Spleen (tissue), 11 donors: ENCODE measurements around the gene DDX54. TPM values are rescaled to one million over a fixed set of nuclear protein-coding genes. Genes with fewer than 3 reads are reported as not detected.

Experiments used
- DNase-seq: peaks from one replicate; pipeline ENCODE4 v3.0.0-alpha.2; 2020
- H3K27ac ChIP-seq, 8 donors: fragments of 200-600 bp; sonication (generic) in 7 of 8; 1 replicate in 4 of 8; 2 replicates in 4 of 8; pipeline versions ENCODE4 v1.5.0 to v1.8.0; 2016 to 2021; ENCODE audit warnings: inconsistent platforms in 4 of 8, mild to moderate bottlenecking in 4 of 8, moderate library complexity in 1 of 8
- H3K27me3 ChIP-seq, 7 donors: fragments of 200-600 bp; sonication (generic) in 6 of 7; replicated peaks in 1 of 7; 1 replicate in 4 of 7; 2 replicates in 3 of 7; pipeline versions ENCODE4 v1.5.0 to v1.8.0; 2016 to 2021; ENCODE audit warnings: inconsistent platforms in 3 of 7, mild to moderate bottlenecking in 1 of 7
- H3K36me3 ChIP-seq, 6 donors: fragments of 200-600 bp; sonication (generic) in 5 of 6; 1 replicate in 4 of 6; 2 replicates in 2 of 6; pipeline versions ENCODE4 v1.5.0 to v1.8.0; 2016 to 2021; ENCODE audit warnings: inconsistent platforms in 2 of 6
- H3K4me1 ChIP-seq, 6 donors: fragments of 200-600 bp; sonication (generic) in 5 of 6; 1 replicate in 3 of 6; 2 replicates in 3 of 6; pipeline versions ENCODE4 v1.5.0 to v1.8.0; 2016 to 2021; ENCODE audit warnings: inconsistent platforms in 3 of 6
- H3K4me3 ChIP-seq, 8 donors: fragments of 200-600 bp; sonication (generic) in 7 of 8; 1 replicate in 4 of 8; 2 replicates in 4 of 8; pipeline versions ENCODE4 v1.5.0 to v1.8.0; 2016 to 2021; ENCODE audit warnings: inconsistent platforms in 4 of 8, mild to moderate bottlenecking in 4 of 8, moderate library complexity in 2 of 8
- H3K9me3 ChIP-seq, 8 donors: fragments of 200-600 bp; sonication (generic) in 7 of 8; 1 replicate in 4 of 8; 2 replicates in 4 of 8; pipeline versions ENCODE4 v1.5.0 to v1.8.0; 2016 to 2021; ENCODE audit warnings: inconsistent platforms in 4 of 8
- CTCF ChIP-seq, 11 experiments: fragments of 200-600 bp in 7 of 11; fragments of 450-650 bp in 4 of 11; sonication (generic) in 4 of 11; IDR thresholded peaks in 8 of 11; conservative IDR thresholded peaks in 3 of 11; 1 replicate in 7 of 11; 2 replicates in 4 of 11; pipeline versions ENCODE4 v1.4.0 to v1.8.0; 2016 to 2021; ENCODE audit warnings: antibody characterized with exemption in 11 of 11, inconsistent platforms in 4 of 11, mild to moderate bottlenecking in 1 of 11
- POLR2A ChIP-seq, 3 donors: fragments of 450-650 bp; IDR thresholded peaks; one replicate each; pipeline ENCODE4 v1.5.1; 2017; ENCODE audit warnings: antibody characterized with exemption in 3 of 3, mild to moderate bottlenecking in 1 of 3
- POLR2AphosphoS5 ChIP-seq, 3 donors: sonication (generic); formaldehyde crosslinking; IDR thresholded peaks; one replicate each; pipeline ENCODE4 v1.5.1; 2017; ENCODE audit warnings: antibody characterized with exemption in 3 of 3
- WGBS, 5 donors: extraction: QIAGEN DNeasy Blood & Tissue Kit in 3 of 5; methylation state at CpG; one replicate each; pipeline versions ENCODE4 v1.1.5 to v1.1.7; 2013 to 2018; 5-methylcytosine and 5-hydroxymethylcytosine counted together
- intact Hi-C: fragments of 100-400 bp; cut with DNase I; formaldehyde crosslinking; loops from one replicate; pipeline ENCODE4 v1.15.0; 2023; ENCODE audit warnings: low total_unique reads
- polyA plus RNA-seq, 3 donors: library from polyadenylated mRNA; stranded (reverse); fragments of 200-250 nt; gene quantifications; one replicate each; pipeline ENCODE4 v1.2.1, GENCODE V29; 2013
- total RNA-seq, 7 donors: library from RNA; depleted of rRNA in 3 of 7; stranded (reverse); fragments of >200 nt in 3 of 7; fragmentation: NEBNext Ultra II Directional in 4 of 7; extraction: Animal tissue kit (Norgen Biotek cat#: 25700) in 4 of 7; gene quantifications; one replicate each; pipeline versions ENCODE4 v1.1.0 to v1.2.1, GENCODE V29; 2016 to 2021
- donor health status: healthy with polysubstance abuse.
- donor health status: DM: no; HTN: no; CAD: no; lungs with moderate emphysema.
- donor health status: DM: no; HTN: no; CAD: no.
- donor health status: Bipolar disorder and iron deficiency.
- donor health status: healthy.
- donor health status: DM: no; HTN: no; CAD: no.
- donor health status: DM: yes; HTN: yes; CAD: no.

DDX54 gene
- total and polyA plus RNA-seq, 10 donors = 44.4 to 80.3 (median 60.3) TPM

DNA sequence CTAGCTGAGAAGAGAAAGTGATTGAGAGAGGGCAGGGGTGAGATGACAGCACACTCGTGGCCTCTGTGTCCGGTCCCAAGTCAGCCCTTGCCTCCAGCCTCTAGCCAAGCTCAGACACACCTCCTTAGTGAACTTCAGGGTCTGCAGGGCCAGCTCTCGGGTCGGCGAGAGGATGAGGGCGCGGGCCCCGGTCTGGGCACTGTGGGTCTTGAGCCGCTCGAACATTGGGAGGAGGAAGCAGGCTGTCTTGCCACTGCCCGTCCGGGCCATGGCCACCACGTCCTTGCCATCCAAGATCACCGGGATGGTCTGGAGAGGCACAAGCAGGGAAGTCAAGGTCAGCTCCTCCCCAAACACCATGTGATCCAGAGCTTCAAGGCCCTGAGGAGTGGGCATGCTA lies 6.3 kb downstream of the DDX54 start:
- Histone ChIP-seq H3K27me3 (no peaks in the 10 kb centered on the region), H3K36me3 (peaks cover 3 to 90% (median 72%) of the 10 kb centered on the region in 6 donors), H3K4me3 (no peak overlapping the region), H3K4me1 (peaks cover 4 to 34% (median 22%) of the 10 kb centered on the region in 6 donors), H3K27ac (no peak overlapping the region), H3K9me3 (peaks cover 0 to 7% (median 2%) of the 10 kb centered on the region in 8 donors)
- DNase-seq = no peak
- TF ChIP-seq POLR2A (IDR thresholded peaks at IDR 0.05) (no peak), CTCF (IDR thresholded peaks at IDR 0.05 in 8 of 11, conservative IDR thresholded peaks at IDR 0.05 in 3 of 11) (no peak), POLR2AphosphoS5 (IDR thresholded peaks at IDR 0.05) (peak in 2 of 3 donors; percentile 26 to 27)
- intact Hi-C loops = no loop called here
- 73 to 95% (median 86%) methylated on average over 13 to 14 of the region's 14 CpGs for WGBS, 5 donors

- intact Hi-C loops = loop anchor here (5.0 kb wide), 1 partner anchor 127 kb away; no protein-coding TSS in a partner anchor
- DNase-seq = peak; percentile 92
- Histone ChIP-seq H3K4me3 (no peak overlapping the region), H3K9me3 (peaks cover 0 to 7% (median 2%) of the 10 kb centered on the region in 8 donors), H3K27me3 (no peaks in the 10 kb centered on the region), H3K36me3 (peaks cover 16 to 100% (median 96%) of the 10 kb centered on the region in 6 donors), H3K4me1 (peaks cover 0 to 30% (median 20%) of the 10 kb centered on the region in 6 donors), H3K27ac (peak overlapping the region in 1 of 8 donors; percentile 37)
- peak; percentile 95 to 99 (median 98) for TF ChIP-seq CTCF (IDR thresholded peaks at IDR 0.05 in 8 of 11, conservative IDR thresholded peaks at IDR 0.05 in 3 of 11)
- TF ChIP-seq POLR2AphosphoS5 (IDR thresholded peaks at IDR 0.05) = peak; percentile 39 to 80 (median 53)
- no peak for TF ChIP-seq POLR2A (IDR thresholded peaks at IDR 0.05)
- WGBS, 5 donors = 33 to 63% (median 59%) methylated on average over 21 to 32 of the region's 32 CpGs
Measured at GRCh38 chr12:113174461-113175384, 10.6 kb downstream of the DDX54 start.

DNA sequence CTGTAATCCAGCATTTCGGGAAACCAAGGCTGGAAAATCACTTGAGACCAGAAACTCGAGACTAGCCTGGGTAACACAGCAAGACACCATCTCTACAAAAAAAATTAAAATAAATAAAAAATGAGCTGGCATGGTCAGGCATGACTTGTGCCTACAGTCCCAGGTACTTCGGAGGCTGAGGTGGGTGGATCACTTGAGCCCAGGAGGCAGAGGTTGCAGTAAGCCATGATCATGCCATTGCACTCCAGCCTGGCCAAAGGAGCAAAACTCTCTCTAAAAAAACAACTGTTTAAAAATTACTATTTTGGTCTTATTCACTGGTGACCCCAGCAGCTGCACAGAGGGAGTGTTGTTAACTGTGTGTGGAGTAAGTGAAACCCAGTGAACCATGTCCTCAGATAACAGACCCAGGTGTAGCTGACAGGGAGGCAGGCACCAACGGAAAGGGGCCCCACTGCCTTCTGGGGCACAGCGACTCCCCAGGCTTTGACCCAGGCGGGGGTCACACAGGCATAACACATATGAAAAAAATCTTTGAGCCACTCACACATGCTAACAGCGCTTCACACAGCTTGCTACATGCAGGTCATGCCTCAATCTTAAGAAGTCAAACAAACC lies 12.1 kb downstream of the DDX54 start:
- H3K36me3 ChIP-seq = peaks cover 19 to 100% (median 96%) of the 10 kb centered on the region in 6 donors
- H3K4me3 ChIP-seq = no peak overlapping the region
- H3K27me3 ChIP-seq = no peaks in the 10 kb centered on the region
- H3K4me1 ChIP-seq = peaks cover 0 to 30% (median 20%) of the 10 kb centered on the region in 6 donors
- TF ChIP-seq POLR2AphosphoS5 (IDR thresholded peaks at IDR 0.05) (peak in 1 of 3 donors; percentile 19), CTCF (IDR thresholded peaks at IDR 0.05 in 8 of 11, conservative IDR thresholded peaks at IDR 0.05 in 3 of 11) (no peak)
- DNase-seq = no peak
- 72 to 88% (median 80%) methylated on average over 7 of the region's 7 CpGs for WGBS, 5 donors
- peak overlapping the region in 2 of 8 donors; percentile 16 to 37 for H3K27ac ChIP-seq
- intact Hi-C loops = loop anchor here (5.0 kb wide), 1 partner anchor 126 kb away; no protein-coding TSS in a partner anchor
- peaks cover 0 to 7% (median 2%) of the 10 kb centered on the region in 8 donors for H3K9me3 ChIP-seq
